ENCODE results near the gene HSD17B13. TPM values are rescaled to one million over a fixed set of nuclear protein-coding genes. Genes with fewer than 3 reads are reported as not detected.

Gene HSD17B13
- total and polyA plus RNA-seq, 2 of the 4 experiments (the other 2 are of a cell fraction) = not detected

DNA sequence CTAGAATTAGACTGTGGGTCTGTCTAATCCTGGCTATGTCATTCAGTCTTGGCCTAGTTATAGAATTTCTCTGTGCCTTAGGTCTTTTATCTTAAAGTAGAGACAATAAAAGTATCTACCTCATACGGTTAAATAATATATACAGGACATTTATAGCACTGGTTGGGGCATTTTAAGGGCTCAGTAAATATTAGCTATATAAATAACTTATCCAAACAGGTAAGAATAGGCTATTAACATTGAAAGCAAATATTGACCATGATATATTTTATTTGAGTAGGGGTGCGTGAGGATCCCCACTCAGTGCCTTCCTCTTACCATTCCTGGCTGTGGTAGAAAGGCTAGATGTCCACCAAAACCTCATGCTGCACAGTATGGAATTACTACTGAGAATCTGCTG is 47.4 kb downstream of the HSD17B13 start:
- BruUV-seq (replicated peaks) = no TSS peak
- POLR2A ChIA-PET (ENCODE audit: unreplicated experiment) = no interaction called here
- dilution Hi-C loops (cut with HindIII; ENCODE audit: low sequenced_read_pairs, unreplicated experiment) = no loop called here

More for the DNA sequence above, 47.4 kb downstream of the HSD17B13 start:
- H3K36me3 ChIP-seq (ENCODE audit: control insufficient read depth, insufficient read depth, low read length) = no peaks in the 10 kb centered on the region
- TF ChIP-seq ELK1 (IDR thresholded peaks at IDR 0.05; ENCODE audit: borderline replicate concordance, low read depth, low read length) = no peak
- TF ChIP-seq POLR2A (IDR thresholded peaks at IDR 0.05; ENCODE audit: low read depth, low read length) = no peak
- no peak for TF ChIP-seq CEBPB (IDR thresholded peaks at IDR 0.05; ENCODE audit: low read depth, low read length)
- TF ChIP-seq BHLHE40 (IDR thresholded peaks at IDR 0.05; ENCODE audit: low read depth, low read length) = no peak
- TF ChIP-seq SMC3 (IDR thresholded peaks at IDR 0.05; ENCODE audit: low read depth, low read length) = no peak
- no peak for TF ChIP-seq MXI1 (IDR thresholded peaks at IDR 0.05; ENCODE audit: borderline replicate concordance, low read depth, low read length)
- TF ChIP-seq CHD1 (IDR thresholded peaks at IDR 0.05; ENCODE audit: low read depth, low read length) = no peak
- no peak for TF ChIP-seq NFE2L2 (IDR thresholded peaks at IDR 0.05; ENCODE audit: low read depth, low read length)
- TF ChIP-seq CTCF (conservative IDR thresholded peaks at IDR 0.05; ENCODE audit: low read depth, low read length) = no peak
- no peak for TF ChIP-seq RFX5 (IDR thresholded peaks at IDR 0.05; ENCODE audit: low read depth, low read length)
- TF ChIP-seq RAD21 (IDR thresholded peaks at IDR 0.05; ENCODE audit: low read length) = no peak
- TF ChIP-seq RCOR1 (IDR thresholded peaks at IDR 0.05; ENCODE audit: insufficient replicate concordance, low read length) = no peak
- no peak overlapping the region for H4K8ac ChIP-seq (ENCODE audit: low read depth in 2 of 2, low read length in 2 of 2)
- H3K14ac ChIP-seq (replicated peaks; ENCODE audit: low read depth, low read length) = no peak overlapping the region
- H3K4me3 ChIP-seq (ENCODE audit: insufficient read depth, low read depth, low read length) = no peak overlapping the region
- H2BK5ac ChIP-seq (ENCODE audit: low read depth, low read length, poor library complexity, severe bottlenecking) = no peak overlapping the region
- no peak overlapping the region for H3K18ac ChIP-seq (ENCODE audit: low read depth, low read length)
- no peak overlapping the region for H2AK9ac ChIP-seq (replicated peaks; ENCODE audit: low read depth, low read length, poor library complexity)
- no peak overlapping the region for H2BK15ac ChIP-seq (ENCODE audit: low read depth, low read length)
- H3K9ac ChIP-seq (ENCODE audit: low read depth, low read length) = no peak overlapping the region
- no peak overlapping the region for H4K91ac ChIP-seq (ENCODE audit: insufficient read depth, low read depth, low read length)
- no peaks in the 10 kb centered on the region for H3K79me1 ChIP-seq (ENCODE audit: low read depth in 1 of 2, low read length in 2 of 2)
- WGBS, 2 experiments (ENCODE audit: extremely low coverage in 2 of 2, insufficient read length in 1 of 2) = no CpG with 5 or more reads among the region's 2 CpGs
- DNase-seq = no peak
- no peak for ATAC-seq (ENCODE audit: low read depth)
- H3K4me2 ChIP-seq (ENCODE audit: low read depth, low read length) = no peak overlapping the region
- H3K27ac ChIP-seq (ENCODE audit: insufficient read depth, low read length) = no peak overlapping the region
- no peak overlapping the region for H2AFZ ChIP-seq (replicated peaks; ENCODE audit: low read length, poor library complexity)
- CTCF ChIA-PET = no interaction called here
- no peak overlapping the region; the same call in 1 of the 2 replicates for H3K23ac ChIP-seq (ENCODE audit: low read depth, low read length)
- no peaks in the 10 kb centered on the region for H4K20me1 ChIP-seq (ENCODE audit: insufficient read depth, low read length)
- peaks cover 12% of the 10 kb centered on the region for H3K27me3 ChIP-seq (ENCODE audit: control insufficient read depth, insufficient read depth, low read length)
- no peak overlapping the region for H2BK20ac ChIP-seq (ENCODE audit: low read depth, low read length)
- H3K4me1 ChIP-seq (ENCODE audit: control insufficient read depth, insufficient read depth, low read length) = no peaks in the 10 kb centered on the region
- H3K4ac ChIP-seq (ENCODE audit: low read depth, low read length) = no peak overlapping the region
- intact Hi-C loops (cut with micrococcal nuclease) = no loop called here
- no peak overlapping the region for H3K56ac ChIP-seq (ENCODE audit: extremely low read depth, insufficient read depth, low read length)
- in situ Hi-C loops (cut with MboI; ENCODE audit: low sequenced_read_pairs) = no loop called here
- no peaks in the 10 kb centered on the region for H3K9me3 ChIP-seq (ENCODE audit: control insufficient read depth, insufficient read depth, low read length)
- H2AK5ac ChIP-seq (ENCODE audit: low read depth, low read length) = no peak overlapping the region
- no peak overlapping the region for H2BK120ac ChIP-seq (ENCODE audit: low read depth, low read length)
- no peaks in the 10 kb centered on the region for H3K9me1 ChIP-seq (ENCODE audit: insufficient read depth, low read length)
- no peak overlapping the region for H4K5ac ChIP-seq (ENCODE audit: low read depth, low read length)

Data from IMR-90 (cell line).